Measurements from ENCODE around the gene CDC42.

DNA sequence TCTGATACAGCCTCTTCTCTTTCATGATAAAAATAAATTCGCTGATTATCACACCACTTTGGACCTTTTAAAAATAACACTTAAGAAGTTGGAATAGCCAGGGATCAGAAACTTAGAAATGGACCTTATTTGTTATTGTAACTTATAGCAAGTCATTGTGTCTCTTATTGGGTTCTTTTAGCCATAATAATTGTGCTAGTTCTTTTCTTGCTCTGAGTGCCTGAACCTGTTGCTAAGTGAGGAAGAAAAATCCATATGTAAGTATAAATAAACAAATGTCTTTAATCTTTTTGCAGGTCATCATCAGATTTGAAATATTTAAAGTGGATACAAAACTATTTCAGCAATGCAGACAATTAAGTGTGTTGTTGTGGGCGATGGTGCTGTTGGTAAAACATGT is 25.6 kb downstream of the CDC42 start:
- TF ChIP-seq TARDBP (IDR thresholded peaks at IDR 0.05) = no peak
- no peak for TF ChIP-seq CHD2 (IDR thresholded peaks at IDR 0.05; ENCODE audit: low read depth, low read length)
- no peak for TF ChIP-seq SP1 (CRISPR knock-in tag; IDR thresholded peaks at IDR 0.05)
- no peak for TF ChIP-seq SIN3A (IDR thresholded peaks at IDR 0.05; ENCODE audit: borderline replicate concordance in 2 of 2, control insufficient read depth in 1 of 2, low read depth in 2 of 2, low read length in 2 of 2)
